Vagina (tissue), 2 donors: ENCODE results near the gene MEIOSIN.

Experiments used
- POLR2A ChIP-seq, 2 donors: fragments of 450-650 bp; IDR thresholded peaks; one replicate each; pipeline ENCODE4 v1.6.1; 2017; ENCODE audit warnings: antibody characterized with exemption in 2 of 2, mild to moderate bottlenecking in 2 of 2, moderate library complexity in 2 of 2
- TF ChIP-seq, protein P1 (sequence below), 3 experiments: fragments of 450-650 bp in 2 of 3; fragments of 200-600 bp in 1 of 3; sonication (generic) in 1 of 3; IDR thresholded peaks; one replicate each; pipeline ENCODE4 v1.5.1; 2017 to 2019; ENCODE audit warnings: antibody characterized with exemption in 3 of 3, mild to moderate bottlenecking in 2 of 3, moderate library complexity in 2 of 3

DNA sequence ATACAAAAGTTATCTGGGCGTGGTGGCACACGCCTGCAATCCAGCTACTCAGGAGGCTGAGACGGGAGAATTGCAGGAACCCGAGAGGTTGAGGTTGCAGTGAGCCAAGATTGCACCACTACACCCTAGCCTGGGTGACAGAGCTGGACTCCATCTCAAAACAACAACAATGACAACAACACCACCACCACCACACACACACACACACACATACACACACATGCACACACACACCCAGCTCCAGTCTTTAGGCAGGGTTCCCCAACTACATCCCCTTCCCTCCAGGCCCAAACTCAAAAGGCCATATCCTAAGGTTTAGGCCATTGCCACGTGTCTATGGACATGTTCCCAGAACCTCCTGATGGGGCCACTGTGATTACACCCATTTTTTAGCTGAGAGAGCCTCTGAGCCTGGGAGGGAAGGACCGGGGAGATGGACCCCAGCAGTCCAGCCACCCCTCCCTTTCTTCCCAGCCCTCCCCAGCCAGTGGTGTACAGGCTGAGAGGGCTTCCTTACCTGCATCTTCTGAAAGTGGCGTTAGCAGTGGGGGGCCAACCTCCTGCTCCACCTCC lies 68.5 kb downstream of the MEIOSIN start:
- TF ChIP-seq, protein P1, sequence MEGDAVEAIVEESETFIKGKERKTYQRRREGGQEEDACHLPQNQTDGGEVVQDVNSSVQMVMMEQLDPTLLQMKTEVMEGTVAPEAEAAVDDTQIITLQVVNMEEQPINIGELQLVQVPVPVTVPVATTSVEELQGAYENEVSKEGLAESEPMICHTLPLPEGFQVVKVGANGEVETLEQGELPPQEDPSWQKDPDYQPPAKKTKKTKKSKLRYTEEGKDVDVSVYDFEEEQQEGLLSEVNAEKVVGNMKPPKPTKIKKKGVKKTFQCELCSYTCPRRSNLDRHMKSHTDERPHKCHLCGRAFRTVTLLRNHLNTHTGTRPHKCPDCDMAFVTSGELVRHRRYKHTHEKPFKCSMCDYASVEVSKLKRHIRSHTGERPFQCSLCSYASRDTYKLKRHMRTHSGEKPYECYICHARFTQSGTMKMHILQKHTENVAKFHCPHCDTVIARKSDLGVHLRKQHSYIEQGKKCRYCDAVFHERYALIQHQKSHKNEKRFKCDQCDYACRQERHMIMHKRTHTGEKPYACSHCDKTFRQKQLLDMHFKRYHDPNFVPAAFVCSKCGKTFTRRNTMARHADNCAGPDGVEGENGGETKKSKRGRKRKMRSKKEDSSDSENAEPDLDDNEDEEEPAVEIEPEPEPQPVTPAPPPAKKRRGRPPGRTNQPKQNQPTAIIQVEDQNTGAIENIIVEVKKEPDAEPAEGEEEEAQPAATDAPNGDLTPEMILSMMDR (IDR thresholded peaks at IDR 0.05) = no peak
- TF ChIP-seq POLR2A (IDR thresholded peaks at IDR 0.05) = no peak
